ENCODE data around the gene GRIK3.
A peak's percentile ranks its signal among the peaks of the same experiment; 100 is the strongest.
"Not testable (repeated sequence)": the region's sequence is repeated elsewhere in the genome, so short reads cannot be mapped to it uniquely, and the experiment has no call there.

The GRIK3 gene

DNA sequence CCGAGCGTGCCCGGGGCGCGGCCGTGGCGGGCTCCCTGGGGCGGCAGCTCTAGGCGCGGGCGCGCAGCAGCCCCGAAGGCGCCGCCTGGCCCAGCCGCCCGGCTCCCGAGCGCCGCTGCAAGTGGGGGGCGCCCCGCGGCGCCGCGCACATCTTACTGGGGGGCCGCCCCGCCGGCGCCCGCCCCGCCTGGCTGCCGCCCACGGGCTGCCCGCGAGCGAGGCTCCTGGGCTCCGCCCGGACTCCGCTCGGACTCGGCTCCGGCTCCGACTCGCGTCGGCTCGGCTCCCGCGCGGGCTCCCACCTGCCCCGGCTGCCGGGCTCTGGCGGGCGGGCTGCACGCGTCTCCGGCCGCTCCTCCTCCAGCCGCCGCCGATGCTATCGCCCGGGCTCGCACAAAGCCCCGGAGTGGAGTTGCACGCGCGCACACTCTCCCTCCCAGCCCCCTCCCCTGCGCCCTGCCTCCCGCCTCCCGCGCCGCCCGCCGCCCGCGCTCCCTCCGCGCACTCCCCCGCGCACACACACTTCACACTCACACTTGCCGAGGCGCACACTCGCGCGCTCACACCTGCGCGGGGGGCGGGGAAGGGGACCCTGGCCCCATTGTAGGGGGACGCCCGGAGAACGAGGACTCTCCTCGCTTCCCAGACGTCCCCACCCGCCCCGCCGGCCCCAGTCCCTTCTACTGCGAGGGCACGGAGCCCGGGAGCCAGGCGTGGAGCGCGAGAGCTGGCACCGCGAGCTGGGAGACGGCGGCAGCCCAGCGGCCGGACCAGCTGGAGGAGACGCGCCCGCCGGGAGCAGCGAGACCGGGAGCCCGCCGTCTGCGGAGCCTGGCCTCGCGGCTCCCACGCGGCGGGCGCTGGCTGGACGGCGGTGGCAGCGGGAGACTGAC lies at the start of gene GRIK3:
Gene GRIK3, minus strand, starts transcription at position 395 of the 893 bp plus-strand sequence. CDS start 407 bp downstream, outside the sequence.
- no peak for DNase-seq

DNA sequence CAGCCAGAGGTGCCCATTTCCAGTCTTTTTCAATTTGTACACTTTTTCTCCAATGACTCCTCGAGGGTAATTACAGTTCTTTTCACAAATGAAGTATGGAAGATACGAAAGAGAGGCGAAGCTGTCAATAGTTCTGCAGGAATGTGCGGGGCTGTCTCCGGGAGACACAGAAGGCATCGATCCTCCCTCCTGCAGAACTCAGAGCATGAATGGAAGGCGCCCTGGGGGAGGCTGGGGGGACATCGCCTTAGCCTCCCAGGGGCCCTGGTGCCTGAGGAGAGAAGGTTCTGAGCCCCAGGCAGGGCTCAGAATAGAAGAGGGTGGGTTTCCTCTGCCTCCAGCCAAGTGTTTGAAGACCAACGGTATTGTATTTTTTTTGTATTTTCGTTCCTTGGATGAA lies 49.7 kb upstream of the GRIK3 start:
- DNase-seq: no peak

DNA sequence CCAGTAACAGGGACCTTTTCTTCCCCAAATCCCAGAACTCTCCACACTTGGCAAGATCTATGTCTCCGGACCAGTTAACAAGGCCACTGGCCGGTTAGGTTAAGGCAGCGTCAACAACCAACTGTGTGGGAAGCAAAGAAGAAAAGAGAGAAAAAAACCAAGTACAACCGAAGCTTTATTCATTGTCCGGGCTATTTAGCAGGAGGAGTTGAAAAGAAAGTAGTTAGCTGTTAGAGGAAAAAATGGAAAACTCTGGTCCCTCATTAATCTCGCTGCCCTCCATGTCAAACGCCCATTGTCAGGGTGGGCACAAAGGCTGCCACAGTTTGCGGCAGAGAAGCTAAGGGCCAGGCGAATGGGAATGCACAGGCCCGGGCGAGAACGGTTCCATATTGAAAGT lies 49.3 kb upstream of the GRIK3 start:
- DNase-seq: no peak

DNA sequence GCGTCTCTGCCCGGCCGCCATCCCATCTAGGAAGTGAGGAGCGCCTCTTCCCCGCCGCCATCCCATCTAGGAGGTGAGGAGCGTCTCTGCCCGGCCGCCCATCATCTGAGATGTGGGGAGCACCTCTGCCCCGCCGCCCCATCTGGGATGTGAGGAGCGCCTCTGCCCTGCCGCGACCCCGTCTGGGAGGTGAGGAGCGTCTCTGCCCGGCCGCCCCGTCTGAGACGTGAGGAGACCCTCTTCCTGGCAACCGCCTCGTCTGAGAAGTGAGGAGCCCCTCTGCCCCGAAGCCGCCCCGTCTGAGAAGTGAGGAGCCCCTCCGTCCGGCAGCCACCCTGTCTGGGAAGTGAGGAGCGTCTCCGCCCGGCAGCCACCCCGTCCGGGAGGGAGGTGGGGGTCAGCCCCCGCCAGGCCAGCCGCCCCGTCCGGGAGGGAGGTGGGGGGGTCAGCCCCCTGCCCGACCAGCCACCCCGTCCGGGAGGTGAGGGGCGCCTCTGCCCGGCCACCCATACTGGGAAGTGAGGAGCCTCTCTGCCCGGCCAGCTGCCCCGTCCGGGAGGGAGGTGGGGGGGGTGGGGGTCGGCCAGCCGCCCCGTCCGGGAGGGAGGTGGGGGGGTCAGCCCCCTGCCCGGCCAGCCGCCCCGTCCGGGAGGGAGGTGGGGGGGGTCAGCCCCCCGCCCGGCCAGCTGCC lies 46.1 kb upstream of the GRIK3 start:
- DNase-seq: not testable (repeated sequence)

DNA sequence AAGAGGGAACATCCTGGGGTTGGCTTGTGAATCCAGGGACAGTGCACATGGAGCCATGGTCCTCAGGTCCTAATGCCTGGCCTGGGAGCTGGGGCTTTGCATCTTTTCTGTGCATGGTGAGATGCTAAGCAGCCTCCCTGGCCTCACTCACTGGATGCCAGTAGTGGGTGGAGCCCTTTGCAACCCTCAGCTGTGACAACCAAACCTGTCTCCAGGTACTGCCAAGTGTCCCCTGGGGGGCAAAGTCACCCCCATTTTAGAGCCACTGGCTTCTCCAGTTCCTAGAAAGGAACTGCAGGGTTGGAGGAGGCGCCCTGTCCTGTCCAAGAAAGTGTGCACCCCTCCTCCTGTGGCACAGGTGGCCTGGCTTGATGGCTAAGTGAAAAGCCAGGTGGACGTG lies 44.6 kb upstream of the GRIK3 start:
- DNase-seq: no peak

DNA sequence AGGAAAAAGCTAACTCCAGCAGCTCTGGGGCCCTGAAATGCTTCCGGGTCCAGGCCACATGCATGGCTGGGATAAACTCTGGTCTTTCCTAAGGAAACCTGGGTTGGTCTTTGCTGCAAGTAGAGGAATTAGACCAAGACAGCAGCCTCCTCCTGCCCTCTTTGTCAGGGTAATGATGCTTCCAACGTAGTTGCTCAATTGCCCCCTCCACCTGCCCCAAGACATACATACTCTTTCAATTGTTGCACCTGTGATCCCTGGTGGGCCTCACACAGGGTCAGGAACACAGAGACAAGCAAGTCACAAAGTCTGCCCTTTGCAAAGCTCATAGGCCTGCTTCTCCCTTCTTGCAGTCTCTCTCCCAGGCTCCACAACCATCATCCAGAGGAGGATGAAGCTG lies 41.9 kb upstream of the GRIK3 start:
- no peak for DNase-seq

- DNase-seq: peak; percentile 99
Observed at GRCh38 chr1:37073854-37074379, 39.6 kb upstream of the GRIK3 start.

- peak; percentile 82 for DNase-seq
Observed at GRCh38 chr1:37073152-37073853, 39.0 kb upstream of the GRIK3 start.

DNA sequence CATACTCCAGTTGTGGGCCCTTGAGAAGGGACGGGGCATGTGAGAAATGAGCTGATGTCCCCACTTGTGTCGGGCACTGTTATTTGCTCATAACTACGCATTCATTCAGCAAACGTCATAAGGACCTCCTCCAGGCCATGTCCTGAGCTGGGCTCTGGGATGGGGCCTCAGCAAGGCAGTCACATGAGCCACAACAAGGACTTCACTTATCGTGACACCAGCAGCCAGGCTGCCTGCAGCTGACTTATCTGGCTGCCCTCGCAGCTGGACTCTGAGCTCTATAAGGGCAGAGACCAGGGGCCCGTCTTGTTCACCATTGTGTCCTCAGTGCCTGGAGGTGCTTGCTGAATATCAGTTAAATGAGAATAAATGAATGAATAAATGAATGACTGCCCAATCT lies 37.5 kb upstream of the GRIK3 start:
- no peak for DNase-seq

DNA sequence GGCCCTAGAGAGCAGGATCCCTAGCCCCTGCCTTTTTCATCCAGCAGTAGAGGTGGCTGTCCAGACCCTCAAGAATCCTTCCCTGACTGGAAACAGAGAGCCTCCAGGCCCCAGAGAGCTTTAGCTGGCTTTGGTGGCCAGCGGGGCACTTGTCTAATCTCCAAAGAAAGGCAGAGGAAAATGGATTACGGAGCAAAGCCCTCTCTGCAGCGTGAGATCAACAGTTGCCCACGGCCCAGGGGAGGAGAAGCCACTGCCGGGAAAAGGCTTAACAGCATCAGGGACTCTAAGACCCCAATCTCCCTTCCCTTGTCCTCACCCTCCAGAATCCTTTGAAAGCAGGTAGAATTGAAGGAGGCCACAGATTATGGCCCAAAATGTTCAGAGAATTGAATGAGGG lies 35.8 kb upstream of the GRIK3 start:
- no peak for DNase-seq

- no peak for DNase-seq
Observed at GRCh38 chr1:37069406-37069805, 35.1 kb upstream of the GRIK3 start.

DNA sequence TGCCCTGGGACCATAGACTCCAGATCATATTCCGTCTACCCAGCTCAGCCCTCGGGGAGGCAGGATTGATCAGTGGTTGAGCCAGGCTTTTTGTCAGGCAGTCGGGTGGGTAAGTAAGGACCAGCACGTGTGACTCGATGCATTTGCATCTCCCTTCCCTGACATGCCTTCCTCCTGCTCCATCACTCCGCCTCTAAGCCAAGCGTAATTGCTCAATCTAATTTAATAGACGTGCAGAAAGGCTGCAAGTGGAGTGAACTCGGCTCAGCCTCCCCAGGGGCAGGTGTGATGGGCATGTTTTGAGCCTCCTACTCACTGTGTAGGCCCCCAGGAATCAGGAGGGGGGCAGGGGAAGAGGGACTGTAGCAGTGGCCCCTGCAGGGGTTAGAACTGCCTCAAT lies 34.6 kb upstream of the GRIK3 start:
- DNase-seq: no peak

DNA sequence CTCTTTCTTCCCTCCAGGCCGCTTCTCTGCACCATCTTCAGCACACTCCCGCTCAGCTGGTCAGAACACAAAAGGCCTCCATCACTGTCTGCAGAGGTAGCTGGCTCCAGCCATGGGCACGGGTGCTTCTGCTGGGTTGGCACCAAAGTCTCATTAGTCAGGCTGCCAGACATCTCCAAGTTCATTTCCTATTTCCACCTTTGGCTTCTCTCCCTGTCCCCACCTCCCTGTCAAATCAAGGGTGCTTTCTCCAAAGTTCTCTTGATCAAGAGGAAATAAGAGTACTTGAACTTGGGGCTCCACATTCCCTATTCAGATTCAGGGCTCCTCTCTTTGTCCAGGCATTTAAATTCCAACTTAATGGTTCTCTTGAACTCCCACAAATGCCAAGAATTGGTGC lies 33.9 kb upstream of the GRIK3 start:
- peak; percentile 89 for DNase-seq

GRCh38 chr1:37064039-37064438 lies 29.7 kb upstream of the GRIK3 start:
- DNase-seq: no peak

GRCh38 chr1:37059346-37059745 lies 25.0 kb upstream of the GRIK3 start:
- DNase-seq: no peak

GRCh38 chr1:37058424-37058988 lies 24.2 kb upstream of the GRIK3 start:
- no peak for DNase-seq

GRCh38 chr1:37056325-37056724 lies 22.0 kb upstream of the GRIK3 start:
- peak; percentile 82 for DNase-seq

DNA sequence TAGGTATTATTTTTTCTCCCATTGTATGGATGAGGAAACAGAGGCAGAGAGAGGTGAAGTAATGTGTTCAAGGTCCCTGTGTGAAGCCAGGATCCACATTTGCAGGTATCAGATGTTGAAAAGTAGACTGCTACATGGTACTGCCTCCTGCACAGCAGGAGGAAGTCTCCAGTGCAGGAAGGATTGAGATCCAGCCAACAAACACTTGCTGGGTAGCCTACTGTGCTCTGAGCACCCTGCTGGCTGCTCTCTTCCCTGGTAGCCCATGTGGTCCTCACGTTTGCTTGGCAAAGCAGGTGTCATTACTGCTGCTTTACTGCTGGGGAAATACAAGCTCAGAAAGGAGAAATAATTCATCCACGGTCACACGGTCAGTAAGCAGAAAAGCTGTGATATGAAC lies 21.3 kb upstream of the GRIK3 start:
- DNase-seq: no peak

- no peak for DNase-seq
Observed at GRCh38 chr1:37053173-37053572, 18.9 kb upstream of the GRIK3 start.

GRCh38 chr1:37052120-37052519 lies 17.8 kb upstream of the GRIK3 start:
- DNase-seq: no peak

DNA sequence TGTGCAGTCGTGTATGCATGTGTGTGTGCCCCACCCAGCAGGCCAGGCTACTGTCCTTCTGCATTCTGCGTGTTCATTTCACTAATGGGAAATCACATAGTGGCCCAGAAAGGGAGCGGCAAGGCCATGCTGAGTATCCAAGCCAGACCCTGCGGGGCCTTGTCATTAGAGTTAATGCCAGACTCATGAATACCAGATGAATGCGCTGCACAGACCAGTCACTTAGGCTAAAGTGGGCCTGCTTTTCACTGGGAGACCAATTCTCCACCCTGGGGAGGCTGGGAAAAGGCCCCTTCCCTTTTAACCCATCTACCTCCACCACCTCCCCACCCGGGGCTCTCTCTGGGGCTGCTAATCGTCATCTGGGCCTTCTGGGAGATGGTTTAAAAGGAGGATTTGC lies 17.0 kb upstream of the GRIK3 start:
- no peak for DNase-seq

- DNase-seq: no peak
Observed at GRCh38 chr1:37047542-37047941, 13.2 kb upstream of the GRIK3 start.

- no peak for DNase-seq
Observed at GRCh38 chr1:37043101-37043500, 8.8 kb upstream of the GRIK3 start.

All from DMS79 treated with DMSO at 0.1 percent for 48 hours (cell line).